ENCODE results near the gene OR8I2.
"Not testable (repeated sequence)": the region's sequence is repeated elsewhere in the genome, so short reads cannot be mapped to it uniquely, and the experiment has no call there.

The OR8I2 gene

GRCh38 chr11:56093008-56093407 is at the start of gene OR8I2:
Gene OR8I2, plus strand, starts transcription at chr11:56093308. Its CDS starts 0 bp downstream, at chr11:56093308.
- no peak for DNase-seq

- no peak for DNase-seq
These were observed 47.6 kb upstream of the OR8I2 start for GRCh38 chr11:56045538-56045937.

GRCh38 chr11:56048480-56048879 is 44.6 kb upstream of the OR8I2 start:
- no peak for DNase-seq

GRCh38 chr11:56049487-56049886 is 43.6 kb upstream of the OR8I2 start:
- no peak for DNase-seq

- DNase-seq = not testable (repeated sequence)
These were observed 36.7 kb upstream of the OR8I2 start for GRCh38 chr11:56056366-56056765.

GRCh38 chr11:56057661-56058237 is 35.4 kb upstream of the OR8I2 start:
- DNase-seq = not testable (repeated sequence)

GRCh38 chr11:56058260-56058780 is 34.8 kb upstream of the OR8I2 start:
- DNase-seq = not testable (repeated sequence)

GRCh38 chr11:56066980-56067379 is 26.1 kb upstream of the OR8I2 start:
- no peak for DNase-seq

GRCh38 chr11:56089697-56090096 is 3.4 kb upstream of the OR8I2 start:
- no peak for DNase-seq

- DNase-seq = no peak
These were observed 10.2 kb downstream of the OR8I2 start, which contains the start of gene OR8H2 for GRCh38 chr11:56103210-56103737. Gene OR8H2, plus strand, starts transcription at chr11:56103687. Its CDS starts 1,356 bp downstream, at chr11:56105043.

GRCh38 chr11:56122073-56122472 is 29.0 kb downstream of the OR8I2 start, which contains the start of gene OR8H3:
Gene OR8H3, plus strand, starts transcription at chr11:56122373. Its CDS starts 0 bp downstream, at chr11:56122373.
- DNase-seq = no peak

- no peak for DNase-seq
These were observed 47.1 kb downstream of the OR8I2 start, which contains the start of gene OR8J3 for GRCh38 chr11:56140151-56140661. Gene OR8J3, minus strand, starts transcription at chr11:56140201. Its CDS starts 2,483 bp downstream, at chr11:56137718.

- not testable (repeated sequence) for DNase-seq
These were observed 50.6 kb downstream of the OR8I2 start for GRCh38 chr11:56143681-56144080.
